Ishikawa (cell line): Measurements from ENCODE around the gene CHAF1B.
A peak's percentile ranks its signal among the peaks of the same experiment; 100 is the strongest.

Experiments used
- CEBPB ChIP-seq: IDR thresholded peaks from 2 replicates; pipeline ENCODE4 v1.6.1; 2012
- CREB1 ChIP-seq: IDR thresholded peaks from 2 replicates; pipeline ENCODE4 v1.6.1; 2012; ENCODE audit warnings: low read depth
- EGR1 ChIP-seq: IDR thresholded peaks from 2 replicates; pipeline ENCODE4 v1.6.1; 2012
- EP300 ChIP-seq: IDR thresholded peaks from 2 replicates; pipeline ENCODE4 v1.6.1; 2012; ENCODE audit warnings: borderline replicate concordance
- FOXM1 ChIP-seq: IDR thresholded peaks from 2 replicates; pipeline ENCODE4 v1.6.1; 2012; ENCODE audit warnings: low read depth, borderline replicate concordance
- MAX ChIP-seq: IDR thresholded peaks from 2 replicates; pipeline ENCODE4 v1.6.1; 2012
- NFIC ChIP-seq: IDR thresholded peaks from 2 replicates; pipeline ENCODE4 v1.6.1; 2012
- RAD21 ChIP-seq: IDR thresholded peaks from 2 replicates; pipeline ENCODE4 v1.6.1; 2012; ENCODE audit warnings: low read depth
- REST ChIP-seq: IDR thresholded peaks from 2 replicates; pipeline ENCODE4 v1.6.1; 2012; ENCODE audit warnings: low read depth, mild to moderate bottlenecking
- TAF1 ChIP-seq: IDR thresholded peaks from 2 replicates; pipeline ENCODE4 v1.6.1; 2012; ENCODE audit warnings: low read depth, mild to moderate bottlenecking
- TCF12 ChIP-seq: IDR thresholded peaks from 2 replicates; pipeline ENCODE4 v1.6.1; 2012; ENCODE audit warnings: low read depth
- TEAD4 ChIP-seq: IDR thresholded peaks from 2 replicates; pipeline ENCODE4 v1.6.1; 2012
- USF1 ChIP-seq: IDR thresholded peaks from 2 replicates; pipeline ENCODE4 v1.6.1; 2012
- YY1 ChIP-seq: IDR thresholded peaks from 2 replicates; pipeline ENCODE4 v1.6.1; 2012; ENCODE audit warnings: low read depth
- ZBTB7A ChIP-seq: IDR thresholded peaks from 2 replicates; pipeline ENCODE4 v1.6.1; 2012; ENCODE audit warnings: low read depth

The CHAF1B gene

GRCh38 chr21:36454093-36454531 lies 68.9 kb downstream of the CHAF1B start:
- no peak for TF ChIP-seq REST
- no peak for TF ChIP-seq CEBPB
- peak; percentile 92 for TF ChIP-seq NFIC
- TF ChIP-seq TAF1, result no peak
- peak; percentile 62; the same call in 1 of the 2 replicates for TF ChIP-seq FOXM1
- TF ChIP-seq TEAD4, result no peak; the same call in 1 of the 2 replicates
- peak; percentile 94 for TF ChIP-seq TCF12
- TF ChIP-seq RAD21, result no peak
- peak; percentile 19; the same call in 1 of the 2 replicates for TF ChIP-seq MAX
- peak; percentile 73 for TF ChIP-seq EGR1
- no peak for TF ChIP-seq YY1
- no peak for TF ChIP-seq USF1
- TF ChIP-seq CREB1, result no peak
- peak; percentile 59; the same call in 1 of the 2 replicates for TF ChIP-seq ZBTB7A
- TF ChIP-seq EP300, result peak; percentile 78; the same call in 1 of the 2 replicates

GRCh38 chr21:36454706-36455105 lies 69.5 kb downstream of the CHAF1B start:
- TF ChIP-seq TEAD4, result no peak
- TF ChIP-seq USF1, result no peak
- TF ChIP-seq EGR1, result no peak
- no peak for TF ChIP-seq RAD21
- TF ChIP-seq NFIC, result no peak

GRCh38 chr21:36456729-36457414 lies 71.7 kb downstream of the CHAF1B start:
- TF ChIP-seq MAX (no peak), REST (no peak), NFIC (no peak), CEBPB (no peak), YY1 (no peak), RAD21 (no peak), EP300 (no peak), TAF1 (no peak), TCF12 (no peak), TEAD4 (no peak), ZBTB7A (no peak), EGR1 (no peak), CREB1 (no peak), USF1 (no peak), FOXM1 (no peak)

- TF ChIP-seq MAX (no peak), NFIC (no peak), CEBPB (no peak), TCF12 (no peak), RAD21 (no peak), REST (no peak), EGR1 (no peak), FOXM1 (no peak), EP300 (no peak), YY1 (no peak), ZBTB7A (no peak), CREB1 (no peak), TAF1 (no peak), USF1 (no peak), TEAD4 (no peak)
Measured at GRCh38 chr21:36459098-36459497, 73.9 kb downstream of the CHAF1B start.
